HG03025 (cell line): ENCODE measurements around the gene DUOX1.

ENCODE experiments used
- ATAC-seq: cut with Tn5 transposase; IDR thresholded peaks from one replicate; pipeline ENCODE4 v1.9.1; 2021; ENCODE audit warnings: mild to moderate bottlenecking, moderate library complexity; ENCODE audit not compliant: unreplicated experiment, low FRiP score

Gene DUOX1

DNA sequence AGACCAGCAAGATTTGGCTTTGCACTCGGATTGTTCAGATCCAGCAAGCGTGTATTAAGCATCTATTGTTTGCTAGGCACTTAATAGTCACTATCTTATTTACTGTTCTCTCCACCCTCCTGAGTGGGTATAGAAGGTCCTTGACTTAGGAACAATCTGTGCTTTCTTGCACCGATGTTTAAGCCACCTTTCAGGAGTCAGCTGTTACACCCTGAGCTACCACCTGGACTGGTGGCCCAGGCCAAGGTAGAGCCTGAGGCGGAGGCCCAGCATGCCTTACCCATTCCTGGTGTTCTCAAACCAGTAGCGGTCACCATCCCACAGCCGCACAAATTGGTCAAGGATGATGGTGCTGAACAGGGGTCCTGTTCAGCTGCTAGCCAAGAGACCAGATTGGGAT, 10.0 kb downstream of the DUOX1 start:
- no peak for ATAC-seq

DNA sequence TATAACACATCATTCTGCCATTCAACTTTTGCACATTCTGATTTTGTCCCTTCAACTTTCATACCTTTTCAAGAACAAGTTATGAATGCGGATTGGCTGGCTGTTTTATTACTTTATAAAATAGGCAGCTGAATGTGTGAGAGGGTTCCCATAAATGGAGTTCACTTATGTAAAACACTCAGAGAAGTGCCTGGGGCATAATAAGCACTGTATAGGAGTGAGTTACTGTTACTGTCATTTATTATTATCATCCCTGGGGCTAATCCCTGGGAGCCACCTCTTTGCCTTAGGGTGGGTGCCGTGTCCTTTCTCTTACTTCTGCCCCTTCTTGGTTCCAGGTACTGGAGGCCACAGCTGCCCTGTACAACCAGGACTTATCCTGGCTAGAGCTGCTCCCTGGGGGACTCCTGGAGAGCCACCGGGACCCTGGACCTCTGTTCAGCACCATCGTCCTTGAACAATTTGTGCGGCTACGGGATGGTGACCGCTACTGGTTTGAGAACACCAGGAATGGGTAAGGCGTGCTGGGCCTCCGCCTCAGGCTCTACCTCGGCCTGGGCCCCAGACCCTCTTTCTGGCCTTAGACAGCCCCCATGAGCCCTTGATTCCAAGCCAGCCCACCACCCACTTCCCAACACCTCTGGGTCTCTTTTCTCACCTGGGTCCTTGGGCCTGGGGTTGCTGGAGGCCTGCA, 10.9 kb downstream of the DUOX1 start:
- no peak for ATAC-seq

DNA sequence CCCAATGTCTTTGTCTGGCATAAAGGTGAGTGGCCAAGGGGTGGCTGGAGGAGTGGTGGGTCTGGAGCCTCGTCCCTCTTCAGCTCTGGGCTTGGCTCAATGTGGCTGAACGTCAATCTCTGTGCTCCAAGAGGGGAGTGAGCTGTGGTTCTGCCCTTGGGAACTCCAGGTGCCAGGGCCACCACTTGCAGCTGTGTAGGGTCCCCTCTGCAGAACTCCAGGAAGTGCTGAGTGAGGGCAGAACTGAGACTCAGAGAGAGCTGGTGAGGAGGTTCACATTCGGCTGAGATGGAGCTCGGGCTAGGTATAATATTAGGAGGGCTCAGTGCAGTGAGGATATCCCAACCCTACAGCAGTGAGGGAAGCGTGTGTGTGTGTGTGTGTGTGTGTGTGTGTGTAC, 11.6 kb downstream of the DUOX1 start:
- no peak for ATAC-seq

DNA sequence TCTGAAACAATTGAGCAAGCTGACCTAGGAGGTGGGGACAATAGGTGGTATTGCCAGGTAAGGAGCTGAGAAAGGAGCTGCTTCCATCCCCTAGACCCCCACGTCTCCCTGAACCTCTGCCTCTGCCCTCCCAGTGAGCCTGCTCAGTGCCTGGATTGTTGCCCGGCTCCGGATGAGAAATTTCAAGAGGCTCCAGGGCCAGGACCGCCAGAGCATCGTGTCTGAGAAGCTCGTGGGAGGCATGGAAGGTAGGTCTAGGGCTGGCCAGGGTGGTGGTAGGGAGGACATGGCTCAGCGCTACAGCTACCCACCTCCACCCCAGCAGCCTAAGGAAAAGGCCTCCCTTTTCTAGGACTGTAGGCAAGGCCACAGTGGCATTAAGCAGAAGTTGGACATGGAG, 13.3 kb downstream of the DUOX1 start:
- ATAC-seq: no peak

DNA sequence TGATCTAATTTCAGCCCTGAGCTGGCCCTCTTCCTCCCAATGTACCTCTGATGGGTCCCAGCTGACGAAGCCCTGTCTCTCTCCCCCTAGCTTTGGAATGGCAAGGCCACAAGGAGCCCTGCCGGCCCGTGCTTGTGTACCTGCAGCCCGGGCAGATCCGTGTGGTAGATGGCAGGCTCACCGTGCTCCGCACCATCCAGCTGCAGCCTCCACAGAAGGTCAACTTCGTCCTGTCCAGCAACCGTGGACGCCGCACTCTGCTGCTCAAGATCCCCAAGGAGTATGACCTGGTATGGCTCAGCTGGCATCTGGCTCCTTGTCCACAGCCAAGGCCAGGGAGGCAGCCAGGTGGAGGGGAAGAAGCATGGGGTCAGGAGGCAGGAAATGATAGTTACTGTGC, 14.2 kb downstream of the DUOX1 start:
- ATAC-seq: no peak

DNA sequence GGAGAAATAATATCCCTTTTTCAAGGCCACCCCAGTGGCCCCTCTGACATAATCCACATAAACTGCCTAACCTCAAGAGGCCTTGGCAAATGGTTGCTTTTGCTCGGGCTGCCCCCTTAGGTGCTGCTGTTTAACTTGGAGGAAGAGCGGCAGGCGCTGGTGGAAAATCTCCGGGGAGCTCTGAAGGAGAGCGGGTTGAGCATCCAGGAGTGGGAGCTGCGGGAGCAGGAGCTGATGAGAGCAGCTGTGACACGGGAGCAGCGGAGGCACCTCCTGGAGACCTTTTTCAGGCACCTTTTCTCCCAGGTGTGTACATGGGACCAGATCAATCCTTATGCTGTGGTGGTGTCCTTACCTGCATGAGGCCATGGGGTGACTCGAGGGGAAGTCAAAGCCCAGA, 15.0 kb downstream of the DUOX1 start:
- no peak for ATAC-seq

DNA sequence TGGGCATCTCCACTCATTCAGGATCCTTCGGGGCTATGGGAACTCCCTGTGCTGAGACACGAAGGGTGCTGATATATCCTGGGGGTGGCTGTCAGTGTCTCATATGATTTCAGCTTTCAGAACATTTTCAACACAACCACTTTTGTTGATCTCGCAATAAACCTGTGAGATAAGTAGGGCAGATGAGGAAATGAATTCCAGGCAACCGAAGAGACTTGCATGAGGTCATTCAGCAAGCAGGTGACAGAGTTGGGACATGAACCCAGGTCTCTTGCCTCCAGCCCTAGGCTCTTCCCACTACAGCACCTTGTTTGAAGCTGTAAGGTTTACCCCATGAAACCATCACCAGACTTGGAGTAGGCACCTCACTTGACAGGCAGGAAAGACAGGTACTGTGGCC, 16.6 kb downstream of the DUOX1 start:
- no peak for ATAC-seq

DNA sequence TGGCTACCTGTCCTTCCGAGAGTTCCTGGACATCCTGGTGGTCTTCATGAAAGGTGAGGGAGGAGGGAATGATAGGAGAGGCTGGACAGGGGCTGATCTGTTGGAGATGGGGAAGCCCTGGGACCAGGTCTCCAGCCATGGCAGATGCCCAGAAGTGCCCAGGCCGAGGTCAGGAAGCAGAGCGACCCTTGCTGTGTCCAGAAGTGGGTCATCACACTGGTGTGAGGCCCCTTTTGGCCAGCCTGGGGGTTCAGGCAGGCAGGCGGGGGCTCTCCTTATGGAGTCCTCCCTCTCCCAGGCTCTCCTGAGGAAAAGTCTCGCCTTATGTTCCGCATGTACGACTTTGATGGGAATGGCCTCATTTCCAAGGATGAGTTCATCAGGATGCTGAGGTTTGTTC, 17.8 kb downstream of the DUOX1 start:
- no peak for ATAC-seq

DNA sequence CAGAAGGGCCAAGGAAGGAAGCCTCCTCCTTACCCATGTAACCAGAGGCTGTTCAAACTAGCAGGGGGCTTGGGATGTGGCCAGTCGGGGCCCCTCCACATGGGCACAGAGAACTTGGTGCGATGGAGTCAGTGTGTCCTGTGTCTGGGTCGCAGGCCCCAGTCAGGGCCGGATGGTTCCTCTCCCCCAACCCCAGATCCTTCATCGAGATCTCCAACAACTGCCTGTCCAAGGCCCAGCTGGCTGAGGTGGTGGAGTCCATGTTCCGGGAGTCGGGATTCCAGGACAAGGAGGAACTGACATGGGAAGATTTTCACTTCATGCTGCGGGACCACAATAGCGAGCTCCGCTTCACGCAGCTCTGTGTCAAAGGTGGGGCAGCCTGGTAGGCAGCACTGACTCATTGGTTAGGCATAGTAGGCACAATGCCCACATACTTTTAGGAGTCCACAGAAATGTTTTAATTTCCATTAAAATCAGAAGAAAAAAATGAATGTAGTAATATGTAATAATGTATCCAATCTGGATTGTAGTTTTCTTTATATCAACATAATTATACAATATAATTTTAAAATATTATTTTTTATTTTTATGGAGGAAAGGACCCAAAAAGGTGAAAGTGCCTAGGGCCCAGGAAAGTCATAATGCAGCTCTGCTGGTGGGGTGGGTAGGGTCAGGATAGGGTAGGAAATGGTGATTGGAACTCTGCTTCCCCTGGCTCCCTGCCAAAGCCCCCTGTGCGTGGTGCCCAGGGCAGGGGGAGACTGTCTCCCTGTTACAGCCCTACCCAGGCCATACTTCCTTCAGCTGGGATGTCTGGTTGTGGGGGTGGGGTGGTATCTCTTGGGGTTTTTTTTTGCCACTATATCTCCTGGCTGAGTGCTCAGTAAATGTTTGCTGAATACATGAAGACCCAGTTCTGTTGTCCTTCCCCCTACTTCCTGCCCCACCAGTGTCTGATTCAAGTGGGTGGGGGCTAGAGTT, 18.6 kb downstream of the DUOX1 start:
- ATAC-seq: no peak

DNA sequence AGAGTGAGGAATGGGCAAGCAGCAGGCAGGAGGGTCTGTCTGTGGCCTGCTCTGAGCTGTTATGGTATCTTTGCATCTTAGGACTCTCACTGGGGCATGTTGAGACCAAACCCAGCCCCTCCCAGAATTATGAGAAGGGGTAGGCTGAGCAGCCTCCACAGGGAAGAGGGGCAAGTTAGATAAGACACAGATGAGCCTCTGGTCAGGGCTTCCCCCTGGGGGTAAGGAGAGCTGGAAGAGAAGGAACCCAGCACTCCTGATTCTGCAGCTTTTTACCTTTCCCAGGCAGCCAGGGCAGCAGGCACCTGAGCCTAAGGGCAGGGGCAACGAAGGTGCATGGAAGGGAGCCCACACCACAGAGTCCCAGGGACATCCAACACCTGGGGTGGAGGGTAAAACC, 19.3 kb downstream of the DUOX1 start:
- ATAC-seq: no peak

DNA sequence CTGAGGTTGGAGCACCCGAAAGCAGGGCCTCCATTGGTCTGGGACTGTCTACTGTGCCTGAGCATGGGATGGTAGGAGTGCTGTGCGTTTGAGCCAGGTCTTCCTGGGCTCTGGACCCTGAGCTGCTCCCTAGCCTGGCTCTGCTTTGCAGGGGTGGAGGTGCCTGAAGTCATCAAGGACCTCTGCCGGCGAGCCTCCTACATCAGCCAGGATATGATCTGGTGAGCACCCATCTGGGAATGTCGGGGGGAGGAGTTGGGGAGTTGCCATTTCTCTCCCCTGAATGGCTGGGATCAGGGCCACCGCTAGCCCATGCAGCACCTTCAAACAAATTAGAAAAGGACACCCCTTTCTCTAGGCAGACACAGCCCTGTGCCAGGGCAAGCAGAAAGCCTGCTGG, 20.7 kb downstream of the DUOX1 start:
- ATAC-seq: no peak

DNA sequence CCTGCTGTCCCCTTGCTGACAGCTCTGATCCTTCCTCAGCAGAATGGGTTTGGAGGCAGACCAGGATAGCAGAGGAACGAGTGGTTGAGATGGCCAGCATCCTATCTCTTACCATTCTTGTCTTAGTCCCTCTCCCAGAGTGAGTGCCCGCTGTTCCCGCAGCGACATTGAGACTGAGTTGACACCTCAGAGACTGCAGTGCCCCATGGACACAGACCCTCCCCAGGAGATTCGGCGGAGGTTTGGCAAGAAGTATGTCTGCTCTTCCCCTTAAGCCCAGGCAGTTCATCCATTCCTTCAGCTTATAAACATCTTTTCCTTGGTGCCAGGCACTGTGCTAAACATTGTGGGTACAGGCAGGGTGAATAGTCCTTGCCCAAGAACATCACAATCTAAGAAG, 21.2 kb downstream of the DUOX1 start:
- no peak for ATAC-seq

DNA sequence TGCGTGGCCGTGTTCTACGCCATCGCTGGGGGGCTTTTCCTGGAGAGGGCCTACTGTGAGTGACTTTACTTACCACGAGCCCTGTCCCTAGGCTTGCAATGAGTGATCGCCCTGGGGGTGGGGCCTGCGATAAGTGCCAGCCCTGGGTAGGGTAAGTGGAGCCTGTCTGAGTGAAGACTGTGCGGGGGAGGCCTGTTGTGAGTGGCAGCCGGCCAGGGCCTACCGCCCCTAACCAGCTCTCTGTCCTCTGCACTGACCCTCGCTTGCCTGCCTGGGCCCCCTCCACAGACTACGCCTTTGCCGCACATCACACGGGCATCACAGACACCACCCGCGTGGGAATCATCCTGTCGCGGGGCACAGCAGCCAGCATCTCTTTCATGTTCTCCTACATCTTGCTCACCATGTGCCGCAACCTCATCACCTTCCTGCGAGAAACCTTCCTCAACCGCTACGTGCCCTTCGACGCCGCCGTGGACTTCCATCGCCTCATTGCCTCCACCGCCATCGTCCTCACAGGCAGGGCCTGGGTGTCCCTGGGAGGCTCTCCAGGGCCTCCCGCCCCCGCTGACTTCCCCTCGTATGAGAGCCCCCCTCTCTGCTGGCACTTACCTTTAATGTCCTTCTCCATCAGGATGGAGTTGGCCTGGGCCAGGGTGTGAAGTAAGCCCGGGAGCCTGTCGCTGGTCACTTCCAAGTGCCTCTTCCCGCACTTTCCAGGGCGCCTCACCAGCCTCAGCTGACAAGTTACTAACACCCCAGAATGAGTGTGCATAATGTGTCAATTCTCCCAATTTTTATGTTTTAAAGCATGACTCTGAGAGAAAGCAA, 22.4 kb downstream of the DUOX1 start:
- no peak for ATAC-seq

DNA sequence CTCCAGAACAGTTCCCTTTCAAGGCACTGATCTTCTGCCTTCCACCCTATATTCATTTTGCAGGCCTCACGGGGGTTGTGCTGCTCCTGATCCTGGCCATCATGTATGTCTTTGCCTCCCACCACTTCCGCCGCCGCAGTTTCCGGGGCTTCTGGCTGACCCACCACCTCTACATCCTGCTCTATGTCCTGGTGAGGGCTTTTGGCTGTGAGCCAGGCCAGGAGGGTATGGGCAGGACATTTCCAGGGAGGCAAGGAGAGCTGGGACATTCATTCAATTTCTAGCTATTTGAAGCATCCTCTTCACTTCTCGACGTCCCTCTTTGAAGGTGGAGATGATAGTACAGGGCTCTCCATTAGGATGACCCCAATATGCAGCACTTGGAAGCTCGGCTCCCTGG, 25.9 kb downstream of the DUOX1 start:
- no peak for ATAC-seq

DNA sequence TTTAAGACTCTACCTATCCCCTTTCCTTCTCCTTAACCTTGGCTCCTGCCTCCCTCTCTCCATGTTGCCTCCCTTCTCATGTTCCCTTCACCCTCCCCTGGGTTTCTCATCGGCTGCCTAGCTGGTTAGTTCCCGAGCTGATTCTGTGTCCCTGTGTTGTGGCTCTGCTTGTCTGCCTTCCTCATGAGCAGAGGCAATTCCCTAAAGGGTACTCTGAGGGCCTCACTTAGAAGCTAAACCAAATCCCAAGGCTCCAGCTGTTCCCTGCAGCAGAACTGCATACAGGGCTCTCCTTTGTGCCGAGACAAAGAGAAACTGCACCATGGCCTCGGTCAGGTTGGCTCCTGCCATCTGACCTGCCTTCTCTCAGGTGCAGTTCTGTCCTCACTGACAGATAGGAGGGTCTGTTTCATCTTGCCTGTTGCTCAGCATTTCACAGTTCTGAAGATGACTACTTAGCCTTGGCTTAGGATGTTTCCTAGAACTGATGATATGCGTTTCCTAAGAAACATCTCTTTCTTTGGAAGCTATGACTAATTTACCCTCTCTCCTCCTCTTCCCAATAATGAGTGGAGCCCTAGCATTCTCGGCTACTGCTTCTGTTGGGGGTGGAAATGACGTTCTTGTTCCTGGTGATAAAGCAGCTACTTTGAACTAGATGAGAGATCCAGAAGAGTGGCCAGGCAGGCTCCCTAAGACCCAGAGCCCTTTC, 27.1 kb downstream of the DUOX1 start:
- ATAC-seq: no peak

DNA sequence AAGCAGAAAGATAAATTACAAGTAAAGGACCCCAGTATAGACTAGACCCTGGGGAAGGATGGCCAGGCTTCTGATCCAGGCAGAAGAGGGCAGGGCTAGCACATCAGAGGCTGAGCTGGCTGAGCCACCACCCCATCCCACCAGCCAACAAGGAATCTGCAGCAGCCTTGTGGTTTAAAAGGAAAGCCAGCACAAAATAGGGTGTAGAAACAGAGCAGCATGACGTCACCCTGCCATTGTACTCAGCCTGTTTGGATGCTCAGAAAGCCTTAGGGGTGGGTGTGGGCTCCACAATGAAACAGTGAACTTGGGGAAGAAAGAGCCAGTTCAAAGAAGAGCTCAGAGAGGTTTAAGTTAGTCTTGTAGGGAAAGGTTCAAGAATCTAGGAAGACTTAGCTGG, 28.2 kb downstream of the DUOX1 start:
- ATAC-seq: no peak

DNA sequence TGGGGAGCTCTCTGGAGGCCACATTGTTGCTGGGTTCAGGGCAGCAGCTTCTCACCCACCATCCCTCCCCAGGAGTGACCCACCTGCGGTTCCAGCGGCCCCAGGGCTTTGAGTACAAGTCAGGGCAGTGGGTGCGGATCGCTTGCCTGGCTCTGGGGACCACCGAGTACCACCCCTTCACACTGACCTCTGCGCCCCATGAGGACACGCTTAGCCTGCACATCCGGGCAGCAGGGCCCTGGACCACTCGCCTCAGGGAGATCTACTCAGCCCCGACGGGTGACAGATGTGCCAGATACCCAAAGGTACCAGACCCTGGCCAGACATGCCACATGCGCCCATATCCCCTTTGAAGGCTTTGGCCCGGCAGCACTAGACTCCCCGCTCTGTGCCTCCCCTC, 31.9 kb downstream of the DUOX1 start:
- ATAC-seq: no peak

DNA sequence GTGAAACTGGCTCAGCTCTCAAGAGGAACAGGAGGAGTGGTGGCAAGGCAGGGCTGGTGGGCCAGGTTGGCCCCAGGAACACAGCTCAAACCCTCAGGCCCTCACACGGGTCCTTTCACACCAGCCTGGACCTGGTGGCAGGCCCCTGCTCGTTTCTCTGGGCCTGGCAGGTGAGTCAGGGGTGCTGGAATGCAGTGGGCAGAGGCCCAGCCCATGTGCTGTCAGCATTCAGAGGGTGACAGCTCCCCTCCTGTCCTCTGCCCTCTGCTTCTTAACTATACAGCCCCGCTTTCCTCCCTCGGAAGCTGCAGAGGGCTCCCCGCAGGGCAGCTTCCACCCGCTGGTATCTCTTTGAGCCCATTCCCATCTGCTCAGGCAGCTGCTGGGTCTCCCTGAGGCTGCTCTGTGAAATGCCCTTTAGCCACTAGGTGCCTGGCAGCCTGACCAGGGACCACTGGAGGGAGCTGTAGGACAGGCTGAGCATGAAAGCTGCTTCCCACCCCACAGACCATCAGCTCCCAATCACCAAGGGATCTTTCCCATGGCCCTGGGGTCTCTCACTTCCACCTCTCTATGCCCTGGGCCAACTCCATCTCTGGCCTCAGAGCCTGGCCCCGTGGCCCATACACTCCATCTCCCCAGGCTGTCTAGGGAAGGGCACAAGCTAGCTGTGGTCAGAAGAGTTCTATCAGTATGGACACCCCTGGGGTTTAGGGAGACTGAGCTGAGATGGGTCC, 33.1 kb downstream of the DUOX1 start:
- ATAC-seq: no peak

DNA sequence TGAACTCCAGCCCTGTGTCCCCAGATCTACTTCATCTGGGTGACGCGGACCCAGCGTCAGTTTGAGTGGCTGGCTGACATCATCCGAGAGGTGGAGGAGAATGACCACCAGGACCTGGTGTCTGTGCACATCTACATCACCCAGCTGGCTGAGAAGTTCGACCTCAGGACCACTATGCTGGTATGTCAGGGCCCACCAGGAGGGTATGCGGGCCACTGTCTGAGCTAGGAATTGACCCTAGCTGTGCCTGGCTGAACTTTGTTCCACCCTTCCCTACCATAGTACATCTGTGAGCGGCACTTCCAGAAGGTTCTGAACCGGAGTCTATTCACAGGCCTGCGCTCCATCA, 33.7 kb downstream of the DUOX1 start:
- no peak for ATAC-seq

DNA sequence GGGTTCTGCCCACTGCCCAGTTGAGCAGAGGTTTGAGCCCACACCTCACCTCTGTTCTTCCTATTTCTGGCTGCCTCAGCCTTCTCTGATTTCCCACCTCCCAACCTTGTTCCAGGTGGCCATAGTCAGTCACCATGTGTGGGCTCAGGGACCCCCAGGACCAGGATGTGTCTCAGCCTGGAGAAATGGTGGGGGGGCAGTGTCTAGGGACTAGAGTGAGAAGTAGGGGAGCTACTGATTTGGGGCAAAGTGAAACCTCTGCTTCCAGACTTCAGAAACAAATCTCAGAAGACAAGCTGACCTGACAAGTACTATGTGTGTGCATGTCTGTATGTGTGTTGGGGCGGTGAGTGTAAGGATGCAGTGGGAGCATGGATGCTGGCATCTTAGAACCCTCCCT, 35.1 kb downstream of the DUOX1 start:
- ATAC-seq: no peak
